ENCODE data around the gene ANXA11. TPM values are rescaled to one million over a fixed set of nuclear protein-coding genes. Genes with fewer than 3 reads are reported as not detected.
A peak's percentile ranks its signal among the peaks of the same experiment; 100 is the strongest.

The ANXA11 gene
- total RNA-seq, 1 experiment from 2014 or later: 93.8 TPM

DNA sequence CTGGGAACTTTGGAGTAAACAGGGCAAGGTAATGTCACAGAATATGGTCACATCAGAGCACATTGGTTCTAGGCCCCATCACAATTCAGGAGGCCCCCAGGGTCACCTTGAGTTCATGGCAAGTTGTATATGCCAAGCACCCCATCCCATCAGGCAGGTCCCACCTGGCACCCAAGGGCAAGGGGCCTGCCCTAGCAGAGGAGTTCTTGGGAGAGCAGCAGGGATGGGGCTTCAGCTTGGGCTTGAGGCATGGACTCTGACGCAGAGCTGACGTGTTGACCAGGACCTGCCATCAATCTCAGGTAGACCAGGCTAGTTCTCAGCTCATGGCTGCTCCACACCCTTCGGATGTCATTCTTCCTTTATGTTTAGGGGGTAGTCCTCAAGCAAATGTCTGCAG lies 51.9 kb downstream of the ANXA11 start:
- Mint-ChIP-seq H3K36me3 (ENCODE audit: insufficient read depth, unreplicated experiment) (peaks cover 68% of the 10 kb centered on the region), H3K27ac (ENCODE audit: low read depth, unreplicated experiment) (no peak overlapping the region), H3K4me3 (ENCODE audit: unreplicated experiment) (peak overlapping the region; percentile 29), H3K27me3 (ENCODE audit: insufficient read depth, unreplicated experiment) (no peaks in the 10 kb centered on the region), H3K9me3 (ENCODE audit: unreplicated experiment) (peaks cover 7% of the 10 kb centered on the region), H3K4me1 (ENCODE audit: insufficient read depth, unreplicated experiment) (peaks cover 25% of the 10 kb centered on the region)
- no peak for DNase-seq (ENCODE audit: unreplicated experiment)
- BruUV-seq (replicated peaks): no TSS peak
- TF ChIP-seq CTCF (IDR thresholded peaks at IDR 0.05; ENCODE audit: unreplicated experiment): no peak
- CTCF ChIA-PET: interaction anchor here (0.5 to 5.6 kb wide), 5 partner anchors 9 to 231 kb away, joined by 3 to 31 read pairs (median 4); no protein-coding TSS in a partner anchor
- intact Hi-C loops (cut with micrococcal nuclease): no loop called here
- POLR2A ChIA-PET: interaction anchor here (0.6 to 2.3 kb wide), 3 partner anchors 37 to 69 kb away, joined by 3 to 5 read pairs (median 4); no protein-coding TSS in a partner anchor

GRCh38 chr10:80152820-80153219 lies 52.5 kb downstream of the ANXA11 start:
- TF ChIP-seq CTCF (IDR thresholded peaks at IDR 0.05; ENCODE audit: unreplicated experiment): no peak
- Mint-ChIP-seq H3K4me3 (ENCODE audit: unreplicated experiment) (no peak overlapping the region), H3K4me1 (ENCODE audit: insufficient read depth, unreplicated experiment) (peaks cover 20% of the 10 kb centered on the region), H3K27me3 (ENCODE audit: insufficient read depth, unreplicated experiment) (no peaks in the 10 kb centered on the region), H3K36me3 (ENCODE audit: insufficient read depth, unreplicated experiment) (peaks cover 62% of the 10 kb centered on the region), H3K27ac (ENCODE audit: low read depth, unreplicated experiment) (no peak overlapping the region), H3K9me3 (ENCODE audit: unreplicated experiment) (peaks cover 7% of the 10 kb centered on the region)
- ChIA-PET POLR2A (interaction anchor here (0.9 kb wide), 1 partner anchor 70 kb away, joined by 3 read pairs; no protein-coding TSS in a partner anchor), CTCF (interaction anchor here (0.9 to 5.6 kb wide), 2 partner anchors 10 to 69 kb away, joined by 3 to 31 read pairs; no protein-coding TSS in a partner anchor)
- intact Hi-C loops (cut with micrococcal nuclease): no loop called here
- no peak for DNase-seq (ENCODE audit: unreplicated experiment)
- BruUV-seq (replicated peaks): no TSS peak

- CTCF ChIA-PET: interaction anchor here (2.0 to 5.6 kb wide), 2 partner anchors 72 to 111 kb away, joined by 7 to 31 read pairs; no protein-coding TSS in a partner anchor
- POLR2A ChIA-PET: interaction anchor here (0.6 to 1.0 kb wide), 3 partner anchors 58 to 72 kb away, joined by 3 read pairs; no protein-coding TSS in a partner anchor
Measured at GRCh38 chr10:80150172-80150571, 55.2 kb downstream of the ANXA11 start.

GRCh38 chr10:80149123-80149522 lies 56.2 kb downstream of the ANXA11 start:
- POLR2A ChIA-PET: interaction anchor here (0.9 kb wide), 1 partner anchor 9 kb away, joined by 3 read pairs; no protein-coding TSS in a partner anchor
- Mint-ChIP-seq H3K4me3 (ENCODE audit: unreplicated experiment) (no peak overlapping the region), H3K27me3 (ENCODE audit: insufficient read depth, unreplicated experiment) (no peaks in the 10 kb centered on the region), H3K9me3 (ENCODE audit: unreplicated experiment) (peaks cover 7% of the 10 kb centered on the region), H3K36me3 (ENCODE audit: insufficient read depth, unreplicated experiment) (peaks cover 31% of the 10 kb centered on the region), H3K4me1 (ENCODE audit: insufficient read depth, unreplicated experiment) (peaks cover 11% of the 10 kb centered on the region), H3K27ac (ENCODE audit: low read depth, unreplicated experiment) (no peak overlapping the region)
- CTCF ChIA-PET: interaction anchor here (5.6 kb wide), 1 partner anchor 73 kb away, joined by 31 read pairs; no protein-coding TSS in a partner anchor
- no peak for DNase-seq (ENCODE audit: unreplicated experiment)
- BruUV-seq (replicated peaks): no TSS peak
- intact Hi-C loops (cut with micrococcal nuclease): no loop called here
- TF ChIP-seq CTCF (IDR thresholded peaks at IDR 0.05; ENCODE audit: unreplicated experiment): no peak

More at GRCh38 chr10:80150172-80150571, 55.2 kb downstream of the ANXA11 start:
- BruUV-seq (replicated peaks): no TSS peak
- no peak for TF ChIP-seq CTCF (IDR thresholded peaks at IDR 0.05; ENCODE audit: unreplicated experiment)
- Mint-ChIP-seq H3K27ac (ENCODE audit: low read depth, unreplicated experiment) (no peak overlapping the region), H3K27me3 (ENCODE audit: insufficient read depth, unreplicated experiment) (no peaks in the 10 kb centered on the region), H3K36me3 (ENCODE audit: insufficient read depth, unreplicated experiment) (peaks cover 40% of the 10 kb centered on the region), H3K4me3 (ENCODE audit: unreplicated experiment) (no peak overlapping the region), H3K4me1 (ENCODE audit: insufficient read depth, unreplicated experiment) (peaks cover 14% of the 10 kb centered on the region), H3K9me3 (ENCODE audit: unreplicated experiment) (peaks cover 7% of the 10 kb centered on the region)
- intact Hi-C loops (cut with micrococcal nuclease): no loop called here
- DNase-seq (ENCODE audit: unreplicated experiment): no peak
